Measurements from ENCODE around the gene GON4L. TPM values are rescaled to one million over a fixed set of nuclear protein-coding genes. Genes with fewer than 3 reads are reported as not detected.
A peak's percentile ranks its signal among the peaks of the same experiment; 100 is the strongest.
"Not testable (repeated sequence)": the region's sequence is repeated elsewhere in the genome, so short reads cannot be mapped to it uniquely, and the experiment has no call there.

Gene GON4L
- total and polyA plus RNA-seq, 2 of the 4 experiments (the other 2 are of a cell fraction): 21.2 to 30.3 TPM

GRCh38 chr1:155706139-155706538 is 150.9 kb downstream of the GON4L start:
- no peak overlapping the region for H3K27ac ChIP-seq (ENCODE audit: insufficient read depth, low read length)
- in situ Hi-C loops (cut with MboI; ENCODE audit: low sequenced_read_pairs): no loop called here
- POLR2A ChIA-PET (ENCODE audit: unreplicated experiment): no interaction called here
- H2BK15ac ChIP-seq (ENCODE audit: low read depth, low read length): no peak overlapping the region
- WGBS, 2 experiments (ENCODE audit: extremely low coverage in 2 of 2, insufficient read length in 1 of 2): no CpG with 5 or more reads among the region's 5 CpGs
- H3K79me1 ChIP-seq (ENCODE audit: low read depth in 1 of 2, low read length in 2 of 2): peaks cover 23 to 58% of the 10 kb centered on the region in 2 experiments
- H2AK9ac ChIP-seq (replicated peaks; ENCODE audit: low read depth, low read length, poor library complexity): no peak overlapping the region
- no peak overlapping the region for H3K23ac ChIP-seq (ENCODE audit: low read depth, low read length)
- ATAC-seq (ENCODE audit: low read depth) (peak; percentile 91), DNase-seq (peak; percentile 69)
- peaks cover 3% of the 10 kb centered on the region; the same call in 1 of the 2 replicates for H3K36me3 ChIP-seq (ENCODE audit: control insufficient read depth, insufficient read depth, low read length)
- no peak overlapping the region for H2BK120ac ChIP-seq (ENCODE audit: low read depth, low read length)
- H2BK5ac ChIP-seq (ENCODE audit: low read depth, low read length, poor library complexity, severe bottlenecking): peak overlapping the region; percentile 15
- peaks cover 3% of the 10 kb centered on the region; the same call in 1 of the 2 replicates for H3K9me1 ChIP-seq (ENCODE audit: insufficient read depth, low read length)
- no peak overlapping the region for H3K9ac ChIP-seq (ENCODE audit: low read depth, low read length)
- no peak overlapping the region for H4K8ac ChIP-seq (ENCODE audit: low read depth in 2 of 2, low read length in 2 of 2)
- intact Hi-C loops (cut with micrococcal nuclease): no loop called here
- no peak overlapping the region for H3K4me3 ChIP-seq (ENCODE audit: insufficient read depth, low read depth, low read length)
- peak; percentile 36; the same call in 1 of the 2 replicates for TF ChIP-seq FOS (IDR thresholded peaks at IDR 0.05; ENCODE audit: low read depth, low read length)
- TF ChIP-seq RCOR1 (IDR thresholded peaks at IDR 0.05; ENCODE audit: insufficient replicate concordance, low read length): no peak
- H2AFZ ChIP-seq (replicated peaks; ENCODE audit: low read length, poor library complexity): no peak overlapping the region
- no peak overlapping the region for H3K14ac ChIP-seq (replicated peaks; ENCODE audit: low read depth, low read length)
- dilution Hi-C loops (cut with HindIII; ENCODE audit: low sequenced_read_pairs, unreplicated experiment): no loop called here
- no peaks in the 10 kb centered on the region for H3K9me3 ChIP-seq (ENCODE audit: control insufficient read depth, insufficient read depth, low read length)
- no peak overlapping the region for H4K91ac ChIP-seq (ENCODE audit: insufficient read depth, low read depth, low read length)
- no peak overlapping the region for H3K18ac ChIP-seq (ENCODE audit: low read depth, low read length)
- no peaks in the 10 kb centered on the region for H3K27me3 ChIP-seq (ENCODE audit: control insufficient read depth, insufficient read depth, low read length)
- CTCF ChIA-PET: no interaction called here
- H2BK20ac ChIP-seq (ENCODE audit: low read depth, low read length): no peak overlapping the region
- H4K5ac ChIP-seq (ENCODE audit: low read depth, low read length): no peak overlapping the region
- 0 out of 2 replicates have a peak overlapping the region, but pooled peaks have one; percentile 9 for H2AK5ac ChIP-seq (ENCODE audit: low read depth, low read length)
- H4K20me1 ChIP-seq (ENCODE audit: insufficient read depth, low read length): peaks cover 34% of the 10 kb centered on the region
- H3K4ac ChIP-seq (ENCODE audit: low read depth, low read length): no peak overlapping the region
- H3K56ac ChIP-seq (ENCODE audit: extremely low read depth, insufficient read depth, low read length): no peak overlapping the region
- H3K4me1 ChIP-seq (ENCODE audit: control insufficient read depth, insufficient read depth, low read length): peaks cover 1% of the 10 kb centered on the region; the same call in 1 of the 2 replicates
- no TSS peak for BruUV-seq (replicated peaks)
- H3K4me2 ChIP-seq (ENCODE audit: low read depth, low read length): no peak overlapping the region

DNA sequence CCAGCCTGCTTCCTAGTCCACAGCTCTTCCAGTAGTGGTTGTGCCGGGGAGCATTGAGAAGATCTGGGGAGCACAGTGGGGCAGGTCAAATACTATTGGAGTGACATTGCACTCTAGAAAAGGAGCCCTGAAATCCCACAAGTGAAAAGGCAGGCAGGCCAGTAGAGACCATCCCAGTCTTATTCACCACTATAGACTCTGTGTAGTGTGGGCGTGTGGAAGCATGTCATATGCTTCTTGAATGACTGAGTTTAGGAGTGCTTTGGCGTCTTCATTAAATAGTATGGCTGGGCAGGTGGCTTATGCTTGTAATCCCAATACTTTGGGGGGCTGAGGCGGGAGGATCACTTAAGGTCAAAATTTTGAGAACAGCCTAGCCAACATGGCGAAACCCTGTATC is 152.6 kb downstream of the GON4L start:
- Histone ChIP-seq H4K20me1 (ENCODE audit: insufficient read depth, low read length) (peaks cover 41% of the 10 kb centered on the region), H3K79me1 (ENCODE audit: low read depth in 1 of 2, low read length in 2 of 2) (peaks cover 23 to 61% of the 10 kb centered on the region in 2 experiments)
- CTCF ChIA-PET; H4K91ac ChIP-seq (ENCODE audit: insufficient read depth, low read depth, low read length); H3K9me1 ChIP-seq (ENCODE audit: insufficient read depth, low read length); H2AFZ ChIP-seq (replicated peaks; ENCODE audit: low read length, poor library complexity); H3K4ac ChIP-seq (ENCODE audit: low read depth, low read length); H2BK5ac ChIP-seq (ENCODE audit: low read depth, low read length, poor library complexity, severe bottlenecking); H3K9me3 ChIP-seq (ENCODE audit: control insufficient read depth, insufficient read depth, low read length); H3K36me3 ChIP-seq (ENCODE audit: control insufficient read depth, insufficient read depth, low read length); H3K14ac ChIP-seq (replicated peaks; ENCODE audit: low read depth, low read length); dilution Hi-C loops (cut with HindIII; ENCODE audit: low sequenced_read_pairs, unreplicated experiment); H2AK9ac ChIP-seq (replicated peaks; ENCODE audit: low read depth, low read length, poor library complexity); H4K8ac ChIP-seq (ENCODE audit: low read depth in 2 of 2, low read length in 2 of 2); H3K56ac ChIP-seq (ENCODE audit: extremely low read depth, insufficient read depth, low read length); DNase-seq; H2BK120ac ChIP-seq (ENCODE audit: low read depth, low read length); H2BK15ac ChIP-seq (ENCODE audit: low read depth, low read length); H3K27ac ChIP-seq (ENCODE audit: insufficient read depth, low read length); in situ Hi-C loops (cut with MboI; ENCODE audit: low sequenced_read_pairs); H3K4me1 ChIP-seq (ENCODE audit: control insufficient read depth, insufficient read depth, low read length); H3K4me3 ChIP-seq (ENCODE audit: insufficient read depth, low read depth, low read length); H2AK5ac ChIP-seq (ENCODE audit: low read depth, low read length); H3K9ac ChIP-seq (ENCODE audit: low read depth, low read length); H2BK20ac ChIP-seq (ENCODE audit: low read depth, low read length); H3K27me3 ChIP-seq (ENCODE audit: control insufficient read depth, insufficient read depth, low read length); H3K4me2 ChIP-seq (ENCODE audit: low read depth, low read length); intact Hi-C loops (cut with micrococcal nuclease); H3K18ac ChIP-seq (ENCODE audit: low read depth, low read length); POLR2A ChIA-PET (ENCODE audit: unreplicated experiment); BruUV-seq (replicated peaks); H3K23ac ChIP-seq (ENCODE audit: low read depth, low read length); H4K5ac ChIP-seq (ENCODE audit: low read depth, low read length): not testable (repeated sequence)
- ATAC-seq (ENCODE audit: low read depth): peak; percentile 33; the same call in 1 of the 2 replicates
- no CpG with 5 or more reads among the region's 5 CpGs for WGBS, 2 experiments (ENCODE audit: extremely low coverage in 2 of 2, insufficient read length in 1 of 2)

All from IMR-90 (cell line).